HEK293 (cell line): ENCODE data around the gene KRTAP10-1.

Experiments
- TCF7L2 ChIP-seq: IDR thresholded peaks from 2 replicates; pipeline ENCODE4 v1.6.1; 2011; ENCODE audit warnings: low read depth, mild to moderate bottlenecking, inconsistent platforms, low read length, moderate library complexity, borderline replicate concordance
- YY1 ChIP-seq: fragments of 450-650 bp; formaldehyde crosslinking; IDR thresholded peaks from 2 replicates; pipeline ENCODE4 v1.5.1; 2018; ENCODE audit warnings: missing biosample characterization, missing genetic modification characterization
- ZBTB7A ChIP-seq: fragments of 450-650 bp; formaldehyde crosslinking; IDR thresholded peaks from 2 replicates; pipeline ENCODE4 v1.5.1; 2016; ENCODE audit warnings: low read depth, missing biosample characterization, missing genetic modification characterization
- ZNF133 ChIP-seq: fragments of 450-650 bp; formaldehyde crosslinking; IDR thresholded peaks from 2 replicates; pipeline ENCODE4 v1.5.1; 2016; ENCODE audit warnings: missing biosample characterization, missing genetic modification characterization
- ZNF140 ChIP-seq: fragments of 450-650 bp; formaldehyde crosslinking; IDR thresholded peaks from 2 replicates; pipeline ENCODE4 v1.5.1; 2016; ENCODE audit warnings: missing biosample characterization, missing genetic modification characterization
- ZNF18 ChIP-seq: fragments of 450-650 bp; formaldehyde crosslinking; IDR thresholded peaks from 2 replicates; pipeline ENCODE4 v1.5.1; 2016; ENCODE audit warnings: missing biosample characterization, missing genetic modification characterization
- ZNF211 ChIP-seq: fragments of 450-650 bp; formaldehyde crosslinking; IDR thresholded peaks from 2 replicates; pipeline ENCODE4 v1.5.1; 2016; ENCODE audit warnings: low read depth, missing biosample characterization, missing genetic modification characterization
- ZNF239 ChIP-seq: fragments of 450-650 bp; formaldehyde crosslinking; IDR thresholded peaks from 2 replicates; pipeline ENCODE4 v1.5.1; 2016; ENCODE audit warnings: missing biosample characterization, missing genetic modification characterization
- ZNF274 ChIP-seq, 2 experiments: fragments of 200-500 bp in 1 of 2; fragments of 450-650 bp in 1 of 2; sonication (Bioruptor generic) in 1 of 2; formaldehyde crosslinking in 1 of 2; IDR thresholded peaks; 2 replicates each; pipeline versions ENCODE4 v1.5.1 to v1.6.1; 2014 to 2016; ENCODE audit warnings: borderline replicate concordance in 1 of 2, inconsistent platforms in 1 of 2, low read length in 1 of 2, missing biosample characterization in 1 of 2, missing genetic modification characterization in 1 of 2
- ZNF423 ChIP-seq: fragments of 450-650 bp; formaldehyde crosslinking; IDR thresholded peaks from 2 replicates; pipeline ENCODE4 v1.5.1; 2016; ENCODE audit warnings: missing biosample characterization, missing genetic modification characterization
- ZNF426 ChIP-seq: fragments of 450-650 bp; formaldehyde crosslinking; IDR thresholded peaks from 2 replicates; pipeline ENCODE4 v1.5.1; 2017; ENCODE audit warnings: missing biosample characterization, missing genetic modification characterization, mild to moderate bottlenecking, inconsistent platforms, moderate library complexity
- ZNF76 ChIP-seq: fragments of 450-650 bp; formaldehyde crosslinking; IDR thresholded peaks from 2 replicates; pipeline ENCODE4; 2016; ENCODE audit warnings: low read depth, missing biosample characterization, missing genetic modification characterization, borderline replicate concordance
- TF ChIP-seq, protein P1 (sequence below): fragments of 450-650 bp; formaldehyde crosslinking; IDR thresholded peaks from 2 replicates; pipeline ENCODE4 v1.5.1; 2016; ENCODE audit warnings: missing biosample characterization, missing genetic modification characterization
- TF ChIP-seq, protein P2 (sequence below): fragments of 450-650 bp; formaldehyde crosslinking; IDR thresholded peaks from 2 replicates; pipeline ENCODE4 v1.5.1; 2016; ENCODE audit warnings: missing biosample characterization, missing genetic modification characterization

DNA sequence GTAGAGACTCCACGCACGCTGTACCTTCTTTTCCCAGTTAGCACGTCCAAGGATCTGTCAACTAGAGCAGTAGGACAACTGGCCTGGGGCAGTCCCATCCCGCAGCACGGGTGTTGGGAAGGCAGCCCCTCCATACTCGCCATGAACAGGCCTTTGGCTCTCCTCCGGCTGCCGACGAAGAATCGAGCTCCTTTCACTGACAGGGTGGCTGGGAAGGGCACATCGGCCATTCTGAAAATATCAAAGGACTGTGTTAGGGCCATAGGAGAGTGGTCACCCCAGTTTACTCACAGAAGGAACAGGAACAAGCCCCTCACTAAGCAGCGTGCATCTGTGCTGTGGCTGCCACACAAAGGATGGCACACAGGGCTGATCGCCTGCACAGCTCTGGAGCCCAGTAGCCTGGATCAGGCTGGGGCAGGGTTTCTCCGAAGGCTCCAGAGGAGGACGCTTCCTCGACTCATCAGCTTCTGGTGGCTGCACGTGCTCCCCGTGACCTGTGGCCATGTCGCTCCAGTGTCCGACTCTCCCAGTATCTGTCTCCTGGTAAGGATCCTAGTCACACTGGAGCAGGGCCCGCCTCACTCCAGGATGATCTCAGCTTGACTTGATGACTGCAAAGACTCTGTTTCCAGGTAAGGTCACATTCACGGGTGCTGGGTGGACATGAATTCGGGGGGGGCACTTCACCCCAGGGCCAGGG is 8.9 kb downstream of the KRTAP10-1 start:
- TF ChIP-seq ZNF211 (tag by site-specific recombination) (no peak), ZNF274 (IDR thresholded peaks at IDR 0.05; ENCODE audit: low read length) (no peak), ZNF274 (tag by site-specific recombination; IDR thresholded peaks at IDR 0.05; ENCODE audit: borderline replicate concordance) (no peak), ZNF133 (tag by site-specific recombination) (no peak), ZNF239 (tag by site-specific recombination) (no peak), ZNF18 (tag by site-specific recombination) (no peak), ZNF423 (no peak), ZBTB7A (tag by site-specific recombination) (no peak), TCF7L2 (no peak), YY1 (no peak), ZNF140 (tag by site-specific recombination) (no peak), ZNF76 (tag by site-specific recombination) (no peak), ZNF426 (tag by site-specific recombination) (no peak)
- TF ChIP-seq, protein P1, sequence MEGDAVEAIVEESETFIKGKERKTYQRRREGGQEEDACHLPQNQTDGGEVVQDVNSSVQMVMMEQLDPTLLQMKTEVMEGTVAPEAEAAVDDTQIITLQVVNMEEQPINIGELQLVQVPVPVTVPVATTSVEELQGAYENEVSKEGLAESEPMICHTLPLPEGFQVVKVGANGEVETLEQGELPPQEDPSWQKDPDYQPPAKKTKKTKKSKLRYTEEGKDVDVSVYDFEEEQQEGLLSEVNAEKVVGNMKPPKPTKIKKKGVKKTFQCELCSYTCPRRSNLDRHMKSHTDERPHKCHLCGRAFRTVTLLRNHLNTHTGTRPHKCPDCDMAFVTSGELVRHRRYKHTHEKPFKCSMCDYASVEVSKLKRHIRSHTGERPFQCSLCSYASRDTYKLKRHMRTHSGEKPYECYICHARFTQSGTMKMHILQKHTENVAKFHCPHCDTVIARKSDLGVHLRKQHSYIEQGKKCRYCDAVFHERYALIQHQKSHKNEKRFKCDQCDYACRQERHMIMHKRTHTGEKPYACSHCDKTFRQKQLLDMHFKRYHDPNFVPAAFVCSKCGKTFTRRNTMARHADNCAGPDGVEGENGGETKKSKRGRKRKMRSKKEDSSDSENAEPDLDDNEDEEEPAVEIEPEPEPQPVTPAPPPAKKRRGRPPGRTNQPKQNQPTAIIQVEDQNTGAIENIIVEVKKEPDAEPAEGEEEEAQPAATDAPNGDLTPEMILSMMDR (tag by site-specific recombination): no peak
- TF ChIP-seq, protein P2, sequence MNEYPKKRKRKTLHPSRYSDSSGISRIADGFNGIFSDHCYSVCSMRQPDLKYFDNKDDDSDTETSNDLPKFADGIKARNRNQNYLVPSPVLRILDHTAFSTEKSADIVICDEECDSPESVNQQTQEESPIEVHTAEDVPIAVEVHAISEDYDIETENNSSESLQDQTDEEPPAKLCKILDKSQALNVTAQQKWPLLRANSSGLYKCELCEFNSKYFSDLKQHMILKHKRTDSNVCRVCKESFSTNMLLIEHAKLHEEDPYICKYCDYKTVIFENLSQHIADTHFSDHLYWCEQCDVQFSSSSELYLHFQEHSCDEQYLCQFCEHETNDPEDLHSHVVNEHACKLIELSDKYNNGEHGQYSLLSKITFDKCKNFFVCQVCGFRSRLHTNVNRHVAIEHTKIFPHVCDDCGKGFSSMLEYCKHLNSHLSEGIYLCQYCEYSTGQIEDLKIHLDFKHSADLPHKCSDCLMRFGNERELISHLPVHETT (tag by site-specific recombination): no peak
